ENCODE measurements around the gene RNF126. TPM values are rescaled to one million over a fixed set of nuclear protein-coding genes. Genes with fewer than 3 reads are reported as not detected.

The RNF126 gene
- polyA plus RNA-seq, 1 donor (not counting 4 experiments of a cell fraction or from before 2014, with no cell fraction given): 8.2 TPM

DNA sequence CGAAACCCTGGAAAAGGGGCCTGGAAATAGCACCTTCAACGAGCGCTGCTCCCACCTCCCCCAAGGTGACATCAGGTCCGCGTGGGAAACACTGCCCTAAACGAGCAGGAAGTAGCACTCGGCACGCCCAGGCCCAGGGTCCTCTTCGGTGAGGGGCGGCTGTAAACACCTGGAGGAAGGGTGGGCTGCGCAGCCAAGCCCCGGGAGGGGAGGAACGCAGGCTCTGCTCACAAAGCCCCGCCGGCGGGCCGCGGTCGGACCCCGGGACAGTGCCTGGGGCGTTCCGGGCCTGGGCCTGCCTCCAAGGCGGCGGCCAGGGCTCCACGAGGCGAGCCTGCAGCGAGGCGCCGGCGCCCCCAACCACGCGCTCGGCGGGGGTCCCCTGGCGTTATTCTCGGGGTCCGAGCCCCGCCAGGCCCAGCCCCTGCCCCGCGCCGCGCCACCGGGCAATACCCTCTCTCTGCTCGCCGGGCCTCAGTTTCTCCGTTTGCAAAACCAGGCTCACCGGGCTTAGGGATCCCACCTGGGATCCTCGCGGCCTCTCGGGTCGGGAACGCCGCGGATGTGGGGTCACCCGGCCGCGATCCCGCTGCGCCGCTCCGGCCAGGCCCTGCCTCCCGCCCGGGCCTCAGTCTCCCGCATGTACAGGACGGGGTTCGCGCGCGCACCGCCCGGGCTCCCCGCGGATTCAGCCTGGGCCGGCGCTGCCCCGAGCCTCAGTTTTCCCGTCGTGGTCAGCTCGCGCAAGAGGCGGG lies 630 bp downstream of the RNF126 start:
- DNase-seq (ENCODE audit: low read depth, low spot score): no peak
- dilution Hi-C loops (cut with MboI; ENCODE audit: extremely low pct_ligation_motif_present, low sequenced_read_pairs): no loop called here
- H3K36me3 ChIP-seq (ENCODE audit: control insufficient read depth in 2 of 2, extremely low read depth in 1 of 2, insufficient read depth in 2 of 2, low read length in 2 of 2): peaks cover 9% of the 10 kb centered on the region in 2 experiments
- H3K27me3 ChIP-seq (ENCODE audit: control insufficient read depth, extremely low read depth, insufficient read depth, low read length): no peaks in the 10 kb centered on the region
- H3K4me3 ChIP-seq (ENCODE audit: control insufficient read depth in 2 of 3, extremely low read depth in 1 of 3, insufficient read depth in 2 of 3, low read depth in 1 of 3, low read length in 3 of 3): peak overlapping the region; percentile 84 to 96 (median 85)
- TF ChIP-seq EZH2 (IDR thresholded peaks at IDR 0.05; ENCODE audit: low read length): no peak
- TF ChIP-seq, protein P1, sequence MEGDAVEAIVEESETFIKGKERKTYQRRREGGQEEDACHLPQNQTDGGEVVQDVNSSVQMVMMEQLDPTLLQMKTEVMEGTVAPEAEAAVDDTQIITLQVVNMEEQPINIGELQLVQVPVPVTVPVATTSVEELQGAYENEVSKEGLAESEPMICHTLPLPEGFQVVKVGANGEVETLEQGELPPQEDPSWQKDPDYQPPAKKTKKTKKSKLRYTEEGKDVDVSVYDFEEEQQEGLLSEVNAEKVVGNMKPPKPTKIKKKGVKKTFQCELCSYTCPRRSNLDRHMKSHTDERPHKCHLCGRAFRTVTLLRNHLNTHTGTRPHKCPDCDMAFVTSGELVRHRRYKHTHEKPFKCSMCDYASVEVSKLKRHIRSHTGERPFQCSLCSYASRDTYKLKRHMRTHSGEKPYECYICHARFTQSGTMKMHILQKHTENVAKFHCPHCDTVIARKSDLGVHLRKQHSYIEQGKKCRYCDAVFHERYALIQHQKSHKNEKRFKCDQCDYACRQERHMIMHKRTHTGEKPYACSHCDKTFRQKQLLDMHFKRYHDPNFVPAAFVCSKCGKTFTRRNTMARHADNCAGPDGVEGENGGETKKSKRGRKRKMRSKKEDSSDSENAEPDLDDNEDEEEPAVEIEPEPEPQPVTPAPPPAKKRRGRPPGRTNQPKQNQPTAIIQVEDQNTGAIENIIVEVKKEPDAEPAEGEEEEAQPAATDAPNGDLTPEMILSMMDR (optimal IDR thresholded peaks at IDR 0.05 in 1 of 3, IDR thresholded peaks at IDR 0.05 in 1 of 3, conservative IDR thresholded peaks at IDR 0.05 in 1 of 3; ENCODE audit: extremely low read depth in 1 of 3, insufficient read depth in 2 of 3, low read length in 3 of 3): no peak
- no peak overlapping the region for H2AFZ ChIP-seq (ENCODE audit: control insufficient read depth, low read length)
- H3K9me3 ChIP-seq (ENCODE audit: control insufficient read depth, low read depth, low read length): no peaks in the 10 kb centered on the region
- peaks cover 39% of the 10 kb centered on the region for H4K20me1 ChIP-seq (ENCODE audit: control insufficient read depth, extremely low read depth, insufficient read depth, low read length)
- FAIRE-seq: no peak
- peak overlapping the region; percentile 86 for H3K9ac ChIP-seq (ENCODE audit: control insufficient read depth, extremely low read depth, insufficient read depth, low read length)
- peaks cover 48% of the 10 kb centered on the region for H3K4me1 ChIP-seq (ENCODE audit: control insufficient read depth, extremely low read depth, insufficient read depth, low read length)
- peaks cover 56% of the 10 kb centered on the region for H3K79me2 ChIP-seq (ENCODE audit: control insufficient read depth, insufficient read depth, low read length)
- H3K27ac ChIP-seq (ENCODE audit: control insufficient read depth, insufficient read depth, low read length): peak overlapping the region; percentile 96
- H3K4me2 ChIP-seq (ENCODE audit: control insufficient read depth, extremely low read depth, insufficient read depth, low read depth, low read length): peak overlapping the region; percentile 99
- H3K9me1 ChIP-seq (ENCODE audit: control insufficient read depth, extremely low read depth, insufficient read depth, low read length): peaks cover 6% of the 10 kb centered on the region

DNA sequence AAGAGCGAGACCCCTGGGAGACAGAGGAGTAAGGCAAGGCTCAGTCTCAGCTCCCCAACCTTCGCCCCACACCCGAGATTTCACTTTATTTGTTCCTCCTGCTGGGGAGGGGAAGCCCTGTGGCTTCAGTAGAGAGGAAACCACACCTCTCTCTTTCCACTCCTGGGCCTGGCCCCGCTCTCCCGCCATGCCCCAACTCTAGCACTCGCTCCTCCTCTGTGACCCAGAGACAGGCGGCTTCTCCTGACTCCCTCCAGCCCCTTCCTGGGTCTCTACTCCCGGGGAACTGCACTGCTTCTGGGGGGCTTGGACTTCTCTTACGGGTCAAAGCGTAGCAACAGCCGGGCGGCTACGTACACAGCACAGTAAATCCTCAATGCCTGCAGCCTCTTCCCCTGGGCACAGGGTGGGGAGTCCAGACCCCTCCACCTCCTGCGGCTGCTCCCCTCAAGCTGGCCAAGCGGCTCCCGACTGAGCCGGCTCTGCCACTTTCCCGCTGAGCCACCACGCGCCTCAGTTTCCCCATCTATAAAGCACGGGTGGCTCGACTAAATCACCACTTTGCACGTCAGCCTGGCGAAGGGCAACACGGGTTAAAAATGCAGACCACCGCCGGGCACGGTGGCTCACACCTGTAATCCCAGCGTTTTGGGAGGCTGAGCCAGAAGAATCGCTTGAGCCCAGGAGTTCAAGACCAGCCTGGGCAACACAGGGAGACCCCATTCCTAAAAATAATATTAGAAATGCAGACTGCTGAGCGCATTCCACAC lies 1.4 kb downstream of the RNF126 start:
- Histone ChIP-seq H3K4me3 (ENCODE audit: control insufficient read depth in 2 of 3, extremely low read depth in 1 of 3, insufficient read depth in 2 of 3, low read depth in 1 of 3, low read length in 3 of 3) (peak overlapping the region; percentile 84 to 96 (median 85)), H4K20me1 (ENCODE audit: control insufficient read depth, extremely low read depth, insufficient read depth, low read length) (peaks cover 46% of the 10 kb centered on the region), H3K9ac (ENCODE audit: control insufficient read depth, extremely low read depth, insufficient read depth, low read length) (peak overlapping the region; percentile 86), H3K4me1 (ENCODE audit: control insufficient read depth, extremely low read depth, insufficient read depth, low read length) (peaks cover 48% of the 10 kb centered on the region), H2AFZ (ENCODE audit: control insufficient read depth, low read length) (no peak overlapping the region), H3K4me2 (ENCODE audit: control insufficient read depth, extremely low read depth, insufficient read depth, low read depth, low read length) (peak overlapping the region; percentile 99), H3K36me3 (ENCODE audit: control insufficient read depth in 2 of 2, extremely low read depth in 1 of 2, insufficient read depth in 2 of 2, low read length in 2 of 2) (peaks cover 9 to 10% of the 10 kb centered on the region in 2 experiments), H3K9me3 (ENCODE audit: control insufficient read depth, low read depth, low read length) (no peaks in the 10 kb centered on the region), H3K9me1 (ENCODE audit: control insufficient read depth, extremely low read depth, insufficient read depth, low read length) (peaks cover 6% of the 10 kb centered on the region), H3K79me2 (ENCODE audit: control insufficient read depth, insufficient read depth, low read length) (peaks cover 64% of the 10 kb centered on the region), H3K27ac (ENCODE audit: control insufficient read depth, insufficient read depth, low read length) (peak overlapping the region; percentile 96), H3K27me3 (ENCODE audit: control insufficient read depth, extremely low read depth, insufficient read depth, low read length) (no peaks in the 10 kb centered on the region)
- FAIRE-seq: peak; percentile 56
- dilution Hi-C loops (cut with MboI; ENCODE audit: extremely low pct_ligation_motif_present, low sequenced_read_pairs): no loop called here
- DNase-seq (ENCODE audit: low read depth, low spot score): no peak
- no peak for TF ChIP-seq EZH2 (IDR thresholded peaks at IDR 0.05; ENCODE audit: low read length)
- TF ChIP-seq, protein P1 (optimal IDR thresholded peaks at IDR 0.05 in 1 of 3, IDR thresholded peaks at IDR 0.05 in 1 of 3, conservative IDR thresholded peaks at IDR 0.05 in 1 of 3; ENCODE audit: extremely low read depth in 1 of 3, insufficient read depth in 2 of 3, low read length in 3 of 3): no peak
